Measurements from ENCODE around the gene CLIC5.

GRCh38 chr6:45961125-45961524, 54.5 kb downstream of the CLIC5 start:
- TF ChIP-seq CTCF (conservative IDR thresholded peaks at IDR 0.05; ENCODE audit: low read length) (no peak), EZH2phosphoT487 (IDR thresholded peaks at IDR 0.05; ENCODE audit: borderline replicate concordance) (no peak)
